ENCODE measurements around the gene PLXNA4. TPM values are rescaled to one million over a fixed set of nuclear protein-coding genes. Genes with fewer than 3 reads are reported as not detected.
A peak's percentile ranks its signal among the peaks of the same experiment; 100 is the strongest.

The PLXNA4 gene
- total RNA-seq, 1 experiment from 2014 or later, result 0.81 TPM

GRCh38 chr7:132078891-132079735, 497.2 kb downstream of the PLXNA4 start:
- no peak overlapping the region for H3K27ac Mint-ChIP-seq
- ATAC-seq, result peak; percentile 40; the same call in 1 of the 2 replicates
- peaks cover 1% of the 10 kb centered on the region; the same call in 1 of the 2 replicates for H3K36me3 Mint-ChIP-seq
- peaks cover 20% of the 10 kb centered on the region for H3K4me1 Mint-ChIP-seq
- no peaks in the 10 kb centered on the region; the same call in 1 of the 2 replicates for H3K27me3 Mint-ChIP-seq (ENCODE audit: low read depth)
- H3K9me3 Mint-ChIP-seq, result no peaks in the 10 kb centered on the region; the same call in 1 of the 2 replicates
- ChIA-PET CTCF (interaction anchor here (1.1 to 1.7 kb wide), 3 partner anchors 171 to 387 kb away, joined by 3 to 4 read pairs (median 3); no protein-coding TSS in a partner anchor), POLR2A (no interaction called here)
- no peak for DNase-seq (ENCODE audit: low spot score)
- TF ChIP-seq HMGXB4 (CRISPR knock-in tag; IDR thresholded peaks at IDR 0.05), result no peak
- no peak for TF ChIP-seq CDX4 (CRISPR knock-in tag; IDR thresholded peaks at IDR 0.05; ENCODE audit: borderline replicate concordance)
- TF ChIP-seq TP53 (CRISPR knock-in tag; IDR thresholded peaks at IDR 0.05), result no peak
- no peak for TF ChIP-seq TEAD1 (CRISPR knock-in tag; IDR thresholded peaks at IDR 0.05)
- TF ChIP-seq ZNF317 (CRISPR knock-in tag; IDR thresholded peaks at IDR 0.05; ENCODE audit: borderline replicate concordance, low read depth), result no peak
- no peak for TF ChIP-seq ZMAT4 (CRISPR knock-in tag; IDR thresholded peaks at IDR 0.05)
- H3K4me3 Mint-ChIP-seq, result no peak overlapping the region

- peaks cover 12% of the 10 kb centered on the region for H3K4me1 Mint-ChIP-seq
- H3K4me3 Mint-ChIP-seq, result no peak overlapping the region
- H3K36me3 Mint-ChIP-seq, result peaks cover 5% of the 10 kb centered on the region; the same call in 1 of the 2 replicates
- H3K27ac Mint-ChIP-seq, result no peak overlapping the region
- no peak for ATAC-seq
- H3K27me3 Mint-ChIP-seq (ENCODE audit: low read depth), result 0 out of 2 replicates have a peak, but pooled peaks cover 2% of the 10 kb centered on the region
- no peaks in the 10 kb centered on the region; the same call in 1 of the 2 replicates for H3K9me3 Mint-ChIP-seq
- no peak for DNase-seq (ENCODE audit: low spot score)
- CTCF ChIA-PET, result interaction anchor here (1.7 to 2.0 kb wide), 2 partner anchors 133 to 174 kb away, joined by 4 to 5 read pairs; no protein-coding TSS in a partner anchor
- POLR2A ChIA-PET, result no interaction called here
- TF ChIP-seq NFE2L1 (CRISPR knock-in tag; IDR thresholded peaks at IDR 0.05), result no peak
- TF ChIP-seq ZNF512 (CRISPR knock-in tag; IDR thresholded peaks at IDR 0.05; ENCODE audit: borderline replicate concordance), result no peak
- TF ChIP-seq HMGA2 (CRISPR knock-in tag; IDR thresholded peaks at IDR 0.05), result no peak
Measured at GRCh38 chr7:132077971-132078685, 498.1 kb downstream of the PLXNA4 start.

GRCh38 chr7:132076301-132077035, 499.8 kb downstream of the PLXNA4 start:
- CTCF ChIA-PET, result interaction anchor here (2.0 kb wide), 1 partner anchor 131 kb away, joined by 5 read pairs; no protein-coding TSS in a partner anchor
- no peak overlapping the region for H3K27ac Mint-ChIP-seq
- H3K27me3 Mint-ChIP-seq (ENCODE audit: low read depth), result 0 out of 2 replicates have a peak, but pooled peaks cover 2% of the 10 kb centered on the region
- no peak for DNase-seq (ENCODE audit: low spot score)
- ATAC-seq, result no peak; the same call in 1 of the 2 replicates
- no peaks in the 10 kb centered on the region; the same call in 1 of the 2 replicates for H3K9me3 Mint-ChIP-seq
- POLR2A ChIA-PET, result no interaction called here
- peaks cover 5% of the 10 kb centered on the region; the same call in 1 of the 2 replicates for H3K36me3 Mint-ChIP-seq
- H3K4me1 Mint-ChIP-seq, result peaks cover 12% of the 10 kb centered on the region
- no peak overlapping the region for H3K4me3 Mint-ChIP-seq
- no peak for TF ChIP-seq ATF1 (CRISPR knock-in tag; IDR thresholded peaks at IDR 0.05)
- TF ChIP-seq MXD4 (CRISPR knock-in tag; IDR thresholded peaks at IDR 0.05; ENCODE audit: borderline replicate concordance), result no peak
- TF ChIP-seq MAX (CRISPR knock-in tag; IDR thresholded peaks at IDR 0.05), result no peak
- no peak for TF ChIP-seq HMGA2 (CRISPR knock-in tag; IDR thresholded peaks at IDR 0.05)
- TF ChIP-seq ZNF416 (CRISPR knock-in tag; IDR thresholded peaks at IDR 0.05), result no peak
- no peak for TF ChIP-seq ZNF219 (CRISPR knock-in tag; IDR thresholded peaks at IDR 0.05; ENCODE audit: borderline replicate concordance)
- no peak for TF ChIP-seq SOX15 (CRISPR knock-in tag; IDR thresholded peaks at IDR 0.05)
- TF ChIP-seq ZBTB43 (CRISPR knock-in tag; IDR thresholded peaks at IDR 0.05), result no peak
- TF ChIP-seq CTCF (IDR thresholded peaks at IDR 0.05), result no peak
- TF ChIP-seq ZNF671 (CRISPR knock-in tag; IDR thresholded peaks at IDR 0.05), result no peak
- no peak for TF ChIP-seq ZNF396 (CRISPR knock-in tag; IDR thresholded peaks at IDR 0.05; ENCODE audit: borderline replicate concordance)
- no peak for TF ChIP-seq FOXJ3 (CRISPR knock-in tag; IDR thresholded peaks at IDR 0.05; ENCODE audit: borderline replicate concordance)

All from WTC11 (cell line).